ENCODE data around the gene RPL37. TPM values are rescaled to one million over a fixed set of nuclear protein-coding genes. Genes with fewer than 3 reads are reported as not detected.

Gene RPL37
- total and polyA plus RNA-seq, 4 donors, result 40.5 to 1,326 (median 722) TPM

DNA sequence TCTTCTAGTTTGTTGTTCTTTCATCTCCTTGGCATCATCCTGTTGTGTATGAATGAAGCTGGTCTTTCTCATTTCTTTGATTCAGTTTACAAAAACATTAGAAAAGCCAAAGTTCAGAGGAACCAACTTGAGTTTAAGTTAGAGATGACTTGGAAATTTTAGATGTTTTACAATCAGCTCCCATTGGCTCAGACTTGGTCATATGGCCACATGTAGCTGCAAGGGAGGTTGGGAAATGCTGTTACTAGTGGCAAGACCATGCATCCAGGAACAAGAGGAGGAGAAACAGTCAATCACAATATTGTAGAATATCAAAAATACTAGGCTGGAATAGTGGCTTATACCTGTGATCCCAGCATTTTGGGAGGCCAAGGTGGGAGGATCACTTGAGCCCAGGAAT lies 25.7 kb upstream of the RPL37 start:
- no peaks in the 10 kb centered on the region for H3K4me1 ChIP-seq (ENCODE audit: control insufficient read depth in 4 of 4, insufficient read depth in 4 of 4, low read length in 3 of 4)
- H3K4me3 ChIP-seq (ENCODE audit: low read depth in 1 of 3, low read length in 3 of 3), result no peak overlapping the region
- TF ChIP-seq CTCF (IDR thresholded peaks at IDR 0.05; ENCODE audit: low read depth, low read length, missing input control) (no peak), ZBTB33 (IDR thresholded peaks at IDR 0.05) (no peak), REST (IDR thresholded peaks at IDR 0.05) (no peak), FOXA1 (IDR thresholded peaks at IDR 0.05) (no peak), FOXA2 (IDR thresholded peaks at IDR 0.05) (no peak), SP1 (IDR thresholded peaks at IDR 0.05) (no peak), GABPA (IDR thresholded peaks at IDR 0.05 in 1 of 2, conservative IDR thresholded peaks at IDR 0.05 in 1 of 2) (no peak), TAF1 (conservative IDR thresholded peaks at IDR 0.05) (no peak), EGR1 (IDR thresholded peaks at IDR 0.05; ENCODE audit: low read depth in 2 of 2) (no peak), NR2F2 (IDR thresholded peaks at IDR 0.05) (no peak), HNF4G (IDR thresholded peaks at IDR 0.05) (no peak), RAD21 (IDR thresholded peaks at IDR 0.05) (no peak), RXRA (IDR thresholded peaks at IDR 0.05) (no peak), HNF4A (conservative IDR thresholded peaks at IDR 0.05) (no peak), MAX (IDR thresholded peaks at IDR 0.05) (no peak), JUND (IDR thresholded peaks at IDR 0.05) (no peak)
- H3K9me3 ChIP-seq (ENCODE audit: control insufficient read depth in 4 of 4, low read length in 3 of 4), result peaks cover 0 to 2% (median 0%) of the 10 kb centered on the region in 4 donors
- no peak overlapping the region for H3K27ac ChIP-seq (ENCODE audit: low read depth in 1 of 2, low read length in 2 of 2)
- no peaks in the 10 kb centered on the region for H3K36me3 ChIP-seq (ENCODE audit: control insufficient read depth in 4 of 4, insufficient read depth in 3 of 4, low read depth in 1 of 4, low read length in 3 of 4)
- H3K27me3 ChIP-seq (ENCODE audit: control insufficient read depth in 4 of 4, insufficient read depth in 4 of 4, low read length in 3 of 4), result no peaks in the 10 kb centered on the region
- no peak for DNase-seq (ENCODE audit: low spot score)
- H3K9ac ChIP-seq (ENCODE audit: low read depth in 1 of 2, low read length in 2 of 2), result no peak overlapping the region

DNA sequence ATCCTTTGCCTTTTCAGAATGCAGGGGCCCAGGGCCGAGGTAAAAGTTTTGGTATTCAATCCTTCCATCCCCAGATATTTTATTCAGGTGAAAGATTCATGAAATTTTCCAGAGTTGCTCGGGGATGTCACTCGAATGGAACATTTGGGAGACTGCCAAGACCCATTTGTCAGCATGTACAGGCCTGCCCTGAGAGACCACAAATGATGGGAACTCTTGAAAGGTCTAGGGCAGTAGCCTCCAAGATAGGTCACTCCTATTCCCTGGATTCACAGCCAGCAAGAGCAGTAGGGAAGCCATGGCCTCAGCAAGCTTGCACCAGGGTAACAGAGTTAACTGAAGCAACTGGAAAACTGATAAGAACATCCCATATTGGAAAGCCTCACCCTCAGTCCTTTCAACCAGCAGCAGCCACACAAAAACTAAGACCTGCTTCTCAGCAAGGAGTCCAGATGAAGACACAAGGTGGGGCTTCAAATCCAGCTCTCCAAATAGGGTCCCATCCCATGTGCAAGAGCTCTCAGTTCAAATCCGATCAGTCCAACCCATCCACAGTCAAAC lies 18.7 kb upstream of the RPL37 start:
- Histone ChIP-seq H3K9ac (ENCODE audit: low read depth in 1 of 2, low read length in 2 of 2) (no peak overlapping the region), H3K4me3 (ENCODE audit: low read depth in 1 of 3, low read length in 3 of 3) (no peak overlapping the region), H3K4me1 (ENCODE audit: control insufficient read depth in 4 of 4, insufficient read depth in 4 of 4, low read length in 3 of 4) (no peaks in the 10 kb centered on the region), H3K36me3 (ENCODE audit: control insufficient read depth in 4 of 4, insufficient read depth in 3 of 4, low read depth in 1 of 4, low read length in 3 of 4) (peaks cover 0 to 12% (median 4%) of the 10 kb centered on the region in 4 donors), H3K9me3 (ENCODE audit: control insufficient read depth in 4 of 4, low read length in 3 of 4) (no peaks in the 10 kb centered on the region), H3K27me3 (ENCODE audit: control insufficient read depth in 4 of 4, insufficient read depth in 4 of 4, low read length in 3 of 4) (no peaks in the 10 kb centered on the region), H3K27ac (ENCODE audit: low read depth in 1 of 2, low read length in 2 of 2) (no peak overlapping the region)
- 89% methylated on average over 4 of the region's 4 CpGs for WGBS
- DNase-seq (ENCODE audit: low spot score), result no peak
- TF ChIP-seq ATF3 (IDR thresholded peaks at IDR 0.05) (no peak), JUND (IDR thresholded peaks at IDR 0.05) (no peak), HNF4A (conservative IDR thresholded peaks at IDR 0.05) (no peak), FOXA2 (IDR thresholded peaks at IDR 0.05) (no peak), HNF4G (IDR thresholded peaks at IDR 0.05) (no peak), FOXA1 (IDR thresholded peaks at IDR 0.05) (no peak), YY1 (IDR thresholded peaks at IDR 0.05) (no peak), GABPA (IDR thresholded peaks at IDR 0.05 in 1 of 2, conservative IDR thresholded peaks at IDR 0.05 in 1 of 2) (no peak), RAD21 (IDR thresholded peaks at IDR 0.05) (no peak), TAF1 (conservative IDR thresholded peaks at IDR 0.05) (no peak)

Data from liver (tissue), 9 donors.